HEK293 (cell line): ENCODE results near the gene TADA2B.

Experiments used
- MYNN ChIP-seq: fragments of 450-650 bp; formaldehyde crosslinking; IDR thresholded peaks from 2 replicates; pipeline ENCODE4 v1.5.1; 2016; ENCODE audit warnings: missing biosample characterization, missing genetic modification characterization, borderline replicate concordance
- ZNF211 ChIP-seq: fragments of 450-650 bp; formaldehyde crosslinking; IDR thresholded peaks from 2 replicates; pipeline ENCODE4 v1.5.1; 2016; ENCODE audit warnings: low read depth, missing biosample characterization, missing genetic modification characterization
- ZNF24 ChIP-seq: fragments of 450-650 bp; formaldehyde crosslinking; IDR thresholded peaks from 2 replicates; pipeline ENCODE4 v1.5.1; 2016; ENCODE audit warnings: missing biosample characterization, missing genetic modification characterization
- TF ChIP-seq, protein P1 (sequence below): fragments of 450-650 bp; formaldehyde crosslinking; IDR thresholded peaks from 2 replicates; pipeline ENCODE4 v1.5.1; 2016; ENCODE audit warnings: missing biosample characterization, missing genetic modification characterization
- TF ChIP-seq, protein P2 (sequence below): fragments of 450-650 bp; formaldehyde crosslinking; IDR thresholded peaks from 2 replicates; pipeline ENCODE4 v1.5.1; 2016; ENCODE audit warnings: missing biosample characterization, missing genetic modification characterization

DNA sequence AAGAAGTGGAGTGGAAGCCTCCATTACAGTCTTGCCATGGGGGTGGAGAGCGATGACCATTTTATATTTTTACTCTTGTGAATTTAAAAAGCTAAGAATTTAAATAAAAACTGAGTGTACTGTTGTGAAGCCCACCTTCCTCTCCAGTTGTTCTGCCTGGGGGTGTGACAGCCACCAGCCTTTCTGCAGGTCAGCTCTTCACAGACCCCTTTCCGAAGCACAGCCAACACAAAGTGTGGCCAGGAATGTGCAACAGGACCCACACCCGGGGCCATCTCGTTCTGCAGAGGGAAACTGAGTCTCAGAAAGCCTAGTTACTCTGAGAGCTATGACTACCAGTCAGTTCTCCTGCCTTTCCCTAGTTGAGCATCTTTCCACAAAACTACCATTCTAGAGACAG is 23.3 kb downstream of the TADA2B start:
- no peak for TF ChIP-seq MYNN (tag by site-specific recombination)
- TF ChIP-seq, protein P1, sequence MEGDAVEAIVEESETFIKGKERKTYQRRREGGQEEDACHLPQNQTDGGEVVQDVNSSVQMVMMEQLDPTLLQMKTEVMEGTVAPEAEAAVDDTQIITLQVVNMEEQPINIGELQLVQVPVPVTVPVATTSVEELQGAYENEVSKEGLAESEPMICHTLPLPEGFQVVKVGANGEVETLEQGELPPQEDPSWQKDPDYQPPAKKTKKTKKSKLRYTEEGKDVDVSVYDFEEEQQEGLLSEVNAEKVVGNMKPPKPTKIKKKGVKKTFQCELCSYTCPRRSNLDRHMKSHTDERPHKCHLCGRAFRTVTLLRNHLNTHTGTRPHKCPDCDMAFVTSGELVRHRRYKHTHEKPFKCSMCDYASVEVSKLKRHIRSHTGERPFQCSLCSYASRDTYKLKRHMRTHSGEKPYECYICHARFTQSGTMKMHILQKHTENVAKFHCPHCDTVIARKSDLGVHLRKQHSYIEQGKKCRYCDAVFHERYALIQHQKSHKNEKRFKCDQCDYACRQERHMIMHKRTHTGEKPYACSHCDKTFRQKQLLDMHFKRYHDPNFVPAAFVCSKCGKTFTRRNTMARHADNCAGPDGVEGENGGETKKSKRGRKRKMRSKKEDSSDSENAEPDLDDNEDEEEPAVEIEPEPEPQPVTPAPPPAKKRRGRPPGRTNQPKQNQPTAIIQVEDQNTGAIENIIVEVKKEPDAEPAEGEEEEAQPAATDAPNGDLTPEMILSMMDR (tag by site-specific recombination) = no peak
- no peak for TF ChIP-seq ZNF24 (tag by site-specific recombination)
- TF ChIP-seq, protein P2, sequence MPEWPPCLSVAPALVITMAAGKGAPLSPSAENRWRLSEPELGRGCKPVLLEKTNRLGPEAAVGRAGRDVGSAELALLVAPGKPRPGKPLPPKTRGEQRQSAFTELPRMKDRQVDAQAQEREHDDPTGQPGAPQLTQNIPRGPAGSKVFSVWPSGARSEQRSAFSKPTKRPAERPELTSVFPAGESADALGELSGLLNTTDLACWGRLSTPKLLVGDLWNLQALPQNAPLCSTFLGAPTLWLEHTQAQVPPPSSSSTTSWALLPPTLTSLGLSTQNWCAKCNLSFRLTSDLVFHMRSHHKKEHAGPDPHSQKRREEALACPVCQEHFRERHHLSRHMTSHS (tag by site-specific recombination) = no peak
- no peak for TF ChIP-seq ZNF211
